Measurements from ENCODE around the gene ENOSF1. TPM values are rescaled to one million over a fixed set of nuclear protein-coding genes. Genes with fewer than 3 reads are reported as not detected.

ENOSF1 gene
- total RNA-seq, 4 donors from 2014 or later = 57.5 to 192 (median 101) TPM

- intact Hi-C loops (cut with DNase I) = no loop called here
- no peak overlapping the region for H3K4me3 ChIP-seq (replicated peaks in 1 of 3)
- H3K27ac ChIP-seq = no peak overlapping the region
- no peaks in the 10 kb centered on the region for H3K4me1 ChIP-seq
- 96 to 97% methylated on average over 9 of the region's 9 CpGs for WGBS, 2 donors
- H3K36me3 ChIP-seq = no peaks in the 10 kb centered on the region
- no peaks in the 10 kb centered on the region for H3K27me3 ChIP-seq
- no peaks in the 10 kb centered on the region for H3K9me3 ChIP-seq
- DNase-seq = no peak
- TF ChIP-seq POLR2A (IDR thresholded peaks at IDR 0.05) (no peak), CTCF (IDR thresholded peaks at IDR 0.05) (no peak)
Measured at GRCh38 chr18:725646-726045, 13.2 kb upstream of the ENOSF1 start.

GRCh38 chr18:723541-724080 lies 11.2 kb upstream of the ENOSF1 start:
- Histone ChIP-seq H3K4me1 (no peaks in the 10 kb centered on the region), H3K36me3 (no peaks in the 10 kb centered on the region), H3K27ac (no peak overlapping the region), H3K27me3 (no peaks in the 10 kb centered on the region), H3K4me3 (replicated peaks in 1 of 3) (no peak overlapping the region), H3K9me3 (no peaks in the 10 kb centered on the region)
- no peak for TF ChIP-seq CTCF (IDR thresholded peaks at IDR 0.05)
- TF ChIP-seq POLR2A (IDR thresholded peaks at IDR 0.05) = no peak
- DNase-seq = no peak
- 87 to 98% methylated on average over 1 of the region's 1 CpG for WGBS, 2 donors
- intact Hi-C loops (cut with DNase I) = no loop called here

- intact Hi-C loops (cut with DNase I) = no loop called here
- Histone ChIP-seq H3K9me3 (no peaks in the 10 kb centered on the region), H3K4me1 (no peaks in the 10 kb centered on the region), H3K27ac (no peak overlapping the region), H3K4me3 (replicated peaks in 1 of 3) (no peak overlapping the region), H3K36me3 (no peaks in the 10 kb centered on the region), H3K27me3 (no peaks in the 10 kb centered on the region)
- no peak for DNase-seq
- TF ChIP-seq POLR2A (IDR thresholded peaks at IDR 0.05) (no peak), CTCF (IDR thresholded peaks at IDR 0.05) (no peak)
- WGBS, 2 donors = 92 to 93% methylated on average over 4 of the region's 4 CpGs
Measured at GRCh38 chr18:717003-717402, 4.6 kb upstream of the ENOSF1 start.

- intact Hi-C loops (cut with DNase I) = no loop called here
- H3K27ac ChIP-seq = no peak overlapping the region
- no peaks in the 10 kb centered on the region for H3K27me3 ChIP-seq
- peaks cover 9% of the 10 kb centered on the region in 2 donors for H3K4me1 ChIP-seq
- DNase-seq = no peak
- no peaks in the 10 kb centered on the region for H3K9me3 ChIP-seq
- TF ChIP-seq CTCF (IDR thresholded peaks at IDR 0.05) (no peak), POLR2A (IDR thresholded peaks at IDR 0.05) (no peak)
- WGBS, 2 donors = 78 to 82% methylated on average over 1 of the region's 1 CpG
- no peaks in the 10 kb centered on the region for H3K36me3 ChIP-seq
- no peak overlapping the region for H3K4me3 ChIP-seq (replicated peaks in 1 of 3)
Measured at GRCh38 chr18:715626-716025, 3.2 kb upstream of the ENOSF1 start.

- peak overlapping the region in 1 of 3 donors; percentile 60 for H3K4me3 ChIP-seq (replicated peaks in 1 of 3)
- H3K4me1 ChIP-seq = peaks cover 21 to 22% of the 10 kb centered on the region in 2 donors
- H3K27ac ChIP-seq = peak overlapping the region; percentile 83 to 92 (median 90)
- intact Hi-C loops (cut with DNase I) = no loop called here
- 84 to 90% methylated on average over 21 to 23 of the region's 23 CpGs for whole genome bisulfite sequencing, 2 donors
- TF ChIP-seq CTCF (IDR thresholded peaks at IDR 0.05) (no peak), POLR2A (IDR thresholded peaks at IDR 0.05) (no peak)
- no peaks in the 10 kb centered on the region for H3K9me3 ChIP-seq
- no peak for DNase-seq
- H3K36me3 ChIP-seq = no peaks in the 10 kb centered on the region
- H3K27me3 ChIP-seq = no peaks in the 10 kb centered on the region
Measured at GRCh38 chr18:713135-713490, 683 bp upstream of the ENOSF1 start.

Measured in thyroid gland (tissue), 4 donors.